Kasumi-1 (cell line): ENCODE results near the gene C19orf85.
A peak's percentile ranks its signal among the peaks of the same experiment; 100 is the strongest.

Experiments used
- DNase-seq, 2 experiments: peaks; one replicate each; lab custom pipeline; 2025; lab: John Stamatoyannopoulos, UW

Gene C19orf85

DNA sequence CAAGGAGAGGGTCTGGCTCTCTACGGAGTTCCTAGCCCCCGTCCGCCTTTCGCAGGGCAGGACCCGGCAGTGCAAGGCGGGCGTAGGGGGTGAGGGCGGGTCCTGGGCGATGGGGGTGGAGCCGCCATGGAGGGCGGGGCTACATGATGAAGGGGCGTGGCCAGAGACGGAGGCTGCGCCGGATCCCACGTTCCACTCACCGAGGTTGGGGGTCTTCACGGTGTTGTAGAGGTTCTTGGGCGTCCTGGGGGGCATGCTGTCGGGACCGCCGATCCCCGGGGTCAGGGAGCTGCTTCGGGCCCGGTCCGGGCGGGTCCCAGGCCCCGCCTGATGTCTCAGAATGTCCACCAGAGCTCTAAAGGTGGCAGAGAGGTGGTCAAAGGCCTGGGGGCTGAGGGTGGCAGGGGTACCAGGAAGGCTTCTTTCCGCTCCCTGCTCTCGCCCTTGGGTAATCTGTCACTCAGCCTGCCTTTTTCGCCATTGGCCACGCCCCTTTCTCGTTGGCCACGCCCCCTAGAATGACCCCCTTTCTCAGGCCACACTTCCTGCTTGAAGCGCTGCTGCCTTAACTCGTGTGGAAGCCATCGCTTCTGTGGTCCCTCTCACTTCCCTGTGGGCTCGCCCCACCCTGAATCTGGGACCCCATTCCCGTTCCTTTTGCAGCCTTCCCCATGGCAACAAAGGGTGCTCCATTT lies 24.0 kb downstream of the C19orf85 start:
- no peak for DNase-seq

DNA sequence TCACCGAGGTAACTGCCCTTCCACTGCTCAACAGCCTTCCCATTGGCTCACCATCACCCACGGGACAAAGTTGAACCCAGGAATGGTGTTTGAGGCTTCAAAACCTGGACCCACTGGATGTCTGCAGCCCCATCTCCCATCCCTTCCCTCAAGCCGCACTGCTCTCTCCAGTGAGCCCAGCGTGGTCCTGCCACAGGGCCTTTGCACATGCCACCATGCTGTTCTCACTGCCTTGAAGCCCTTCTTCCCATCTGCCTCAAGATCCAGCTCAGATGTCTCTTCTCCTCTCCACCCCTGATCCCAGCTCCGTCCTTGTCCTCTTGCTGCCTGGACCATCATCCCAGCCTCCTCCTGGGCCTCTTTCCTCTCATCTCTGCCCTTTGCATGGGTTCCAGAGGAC lies 25.5 kb downstream of the C19orf85 start:
- no peak for DNase-seq

DNA sequence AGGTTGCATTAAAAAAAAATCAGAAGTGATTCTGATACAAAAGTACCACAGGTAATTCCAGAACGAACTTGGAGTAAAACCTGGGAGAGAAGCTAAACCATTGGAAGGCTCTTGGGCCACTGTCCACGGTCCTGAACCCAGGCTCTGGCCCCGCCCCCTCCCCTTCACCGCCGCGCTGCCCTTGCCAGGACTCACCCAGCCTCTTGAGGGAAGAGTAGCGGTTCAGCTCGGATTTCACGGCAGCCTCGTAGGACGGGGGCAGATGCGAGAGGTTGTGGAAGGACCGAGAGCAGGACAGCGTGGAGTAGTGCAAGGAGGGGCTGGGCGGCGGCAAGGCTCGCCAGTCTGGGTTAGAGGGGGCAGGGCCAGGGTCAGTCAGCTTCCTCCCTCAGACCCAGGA lies 27.1 kb downstream of the C19orf85 start:
- DNase-seq = peak; percentile 60 to 83

DNA sequence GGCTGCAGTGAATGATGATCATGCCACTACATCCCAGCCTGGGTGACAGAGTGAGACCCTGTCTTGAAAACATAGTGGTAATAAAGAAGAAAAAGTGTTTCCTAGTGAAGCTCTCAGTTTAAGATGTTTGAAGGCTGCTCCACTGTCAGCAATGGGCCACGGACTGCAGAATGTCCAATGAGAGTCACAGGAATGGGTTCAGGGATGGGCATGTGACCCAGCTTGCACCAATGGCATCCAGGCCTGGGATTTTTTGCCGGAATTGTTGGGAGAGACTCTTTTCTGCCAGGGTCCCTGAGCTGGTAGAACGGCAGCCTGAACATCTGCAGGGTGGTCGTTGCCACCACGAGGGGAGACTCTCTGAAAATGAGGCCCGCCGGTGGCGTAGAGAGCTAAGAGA lies 27.7 kb downstream of the C19orf85 start:
- DNase-seq = no peak

DNA sequence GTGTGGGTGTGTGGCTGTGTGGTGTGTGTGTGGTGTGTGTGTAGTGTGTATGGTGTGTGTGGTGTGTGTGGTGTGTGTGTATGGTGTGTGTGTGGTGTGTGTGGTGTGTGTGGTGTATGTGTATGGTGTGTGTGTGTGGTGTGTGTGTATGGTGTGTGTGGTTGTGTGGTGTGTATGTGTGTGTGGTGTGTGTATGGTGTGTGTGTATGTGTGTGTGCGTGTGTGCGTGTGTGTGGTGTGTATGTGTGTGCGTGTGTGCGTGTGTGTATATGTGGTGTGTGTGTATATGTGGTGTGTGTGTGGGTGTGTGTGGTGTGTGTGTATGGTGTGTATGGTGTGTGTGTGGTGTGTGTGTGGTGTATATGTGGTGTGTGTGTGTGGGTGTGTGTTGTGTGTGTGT lies 29.5 kb downstream of the C19orf85 start:
- no peak for DNase-seq

DNA sequence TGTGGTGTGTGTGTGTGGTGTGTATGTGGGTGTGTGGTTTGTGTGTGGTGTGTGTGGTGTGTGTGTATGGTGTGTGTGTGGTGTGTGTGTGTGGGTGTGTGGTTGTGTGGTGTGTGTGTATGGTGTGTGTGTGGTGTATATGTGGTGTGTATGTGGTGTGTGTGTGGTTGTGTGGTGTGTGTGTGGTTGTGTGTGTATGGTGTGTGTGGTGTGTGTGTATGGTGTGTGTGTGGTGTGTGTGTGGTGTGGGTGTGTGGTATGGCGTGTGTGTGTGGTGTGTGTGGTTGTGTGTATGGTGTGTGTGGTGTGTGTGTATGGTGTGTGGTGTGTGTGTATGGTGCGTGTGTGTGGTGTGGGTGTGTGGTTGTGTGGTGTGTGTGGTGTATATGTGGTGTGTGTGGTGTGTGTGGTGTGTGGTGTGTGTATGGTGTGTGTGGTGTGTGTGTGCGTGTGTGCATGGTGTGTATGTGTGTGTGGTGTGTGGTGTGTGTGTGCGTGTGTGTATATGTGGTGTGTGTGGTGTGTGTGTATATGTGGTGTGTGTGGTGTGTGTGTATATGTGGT lies 30.1 kb downstream of the C19orf85 start:
- DNase-seq = no peak

DNA sequence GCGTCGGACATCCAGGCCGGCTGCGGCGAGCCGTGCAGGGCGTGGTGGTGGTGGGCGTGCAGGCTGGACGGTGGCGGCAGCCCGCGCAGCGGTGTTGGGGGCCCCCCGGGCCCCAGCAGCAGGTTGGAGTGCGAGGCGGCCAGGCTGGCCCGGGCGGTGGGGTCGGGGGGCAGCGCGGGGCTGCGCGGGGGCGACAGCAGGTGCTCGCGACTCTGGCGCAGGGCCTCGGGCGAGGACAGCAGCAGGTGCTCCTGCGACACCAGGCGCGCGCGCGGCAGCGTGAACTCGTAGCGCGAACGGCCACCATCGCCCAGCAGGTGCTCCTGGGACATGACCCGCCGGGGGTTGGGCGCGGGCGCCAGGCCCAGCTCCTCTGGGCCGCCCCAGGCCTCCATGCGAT lies 31.3 kb downstream of the C19orf85 start:
- DNase-seq = no peak

DNA sequence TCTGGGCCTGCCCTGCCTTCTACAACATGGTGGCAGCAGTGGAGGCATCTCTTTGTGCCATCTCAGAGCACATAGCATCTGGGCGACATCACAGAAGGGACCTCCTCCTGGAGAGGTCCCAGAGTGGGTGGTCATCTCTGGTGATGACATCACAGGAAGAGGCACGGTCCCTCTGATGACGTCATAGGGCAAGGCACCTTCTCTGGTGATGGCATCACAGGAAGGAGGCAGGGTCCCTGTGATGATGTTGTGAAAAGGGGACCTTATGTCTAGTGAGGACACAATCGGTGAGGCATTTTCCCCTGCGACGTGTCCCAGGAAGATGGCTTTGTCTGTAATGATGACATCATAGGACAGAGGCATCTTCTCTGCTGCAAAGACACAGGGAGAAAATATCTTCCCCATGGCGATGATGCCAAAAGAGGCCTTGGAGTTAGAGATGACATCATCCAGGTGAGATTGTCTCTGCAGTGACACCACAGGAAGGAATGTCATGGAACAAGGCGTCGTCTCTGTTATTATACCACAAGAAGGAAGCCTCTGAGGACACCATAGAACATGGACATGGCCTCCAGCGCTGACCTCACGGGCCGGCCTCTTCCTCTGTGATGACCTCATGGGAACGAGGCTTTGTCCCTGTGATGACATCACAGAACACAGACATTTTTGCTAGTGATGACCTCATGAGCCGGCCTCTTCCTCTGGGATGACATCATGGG lies 32.2 kb downstream of the C19orf85 start:
- DNase-seq = no peak

DNA sequence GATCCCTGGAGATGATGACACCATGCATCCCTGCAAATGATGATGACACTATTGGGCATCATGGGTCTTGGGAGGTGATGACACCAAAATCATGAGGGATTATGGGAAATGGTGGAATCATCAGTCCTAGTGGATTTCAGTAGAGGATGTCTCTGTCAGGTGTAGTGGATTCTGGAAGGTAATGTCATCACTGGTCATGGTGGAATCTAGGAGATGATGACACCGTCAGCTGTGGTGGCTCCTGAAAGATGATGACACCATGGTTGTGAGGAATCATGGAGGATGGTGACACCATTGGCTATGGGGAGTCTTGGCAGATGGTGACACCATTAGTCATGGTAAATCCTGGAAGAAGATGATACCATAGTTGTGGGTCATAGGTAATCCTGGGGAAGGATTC lies 33.4 kb downstream of the C19orf85 start:
- DNase-seq = no peak

DNA sequence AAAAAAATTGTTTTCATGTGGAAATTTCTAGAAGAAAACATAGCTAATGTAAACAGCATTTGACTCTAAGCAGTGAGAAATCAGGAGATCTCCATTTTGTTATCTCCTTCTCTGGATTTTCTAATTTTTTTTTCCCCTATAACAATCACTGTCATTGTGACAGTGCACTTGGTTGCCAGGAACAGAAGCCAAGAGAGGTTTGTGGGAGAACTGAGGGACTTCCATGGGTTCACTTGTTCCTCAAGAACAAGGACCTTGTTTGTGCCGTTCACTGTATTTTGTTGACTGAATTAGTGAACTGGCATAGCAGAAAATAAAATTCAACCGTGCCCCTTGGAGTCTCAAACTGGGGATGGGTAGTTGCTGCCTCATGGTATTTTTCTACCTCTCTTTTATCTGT lies 38.5 kb downstream of the C19orf85 start:
- DNase-seq = no peak

DNA sequence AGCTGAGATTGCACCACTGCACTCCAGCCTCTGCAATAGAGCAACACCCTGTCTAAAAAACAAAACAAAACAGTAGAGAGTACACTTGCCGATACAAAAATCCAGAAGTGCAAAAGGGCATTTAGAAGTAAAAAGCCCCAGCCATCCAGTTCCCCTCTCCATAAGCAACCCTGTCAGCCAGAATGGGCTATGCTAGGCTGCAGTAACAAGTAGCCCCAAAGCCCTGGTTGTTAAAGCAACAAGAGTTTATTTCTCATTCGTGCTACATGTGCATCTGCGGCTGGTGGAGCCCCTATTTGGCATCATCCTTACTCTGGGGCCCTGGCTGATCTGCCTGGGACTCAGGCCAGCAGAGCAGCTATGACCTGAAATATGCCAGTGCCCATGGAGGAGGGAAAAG lies 40.0 kb downstream of the C19orf85 start:
- no peak for DNase-seq

DNA sequence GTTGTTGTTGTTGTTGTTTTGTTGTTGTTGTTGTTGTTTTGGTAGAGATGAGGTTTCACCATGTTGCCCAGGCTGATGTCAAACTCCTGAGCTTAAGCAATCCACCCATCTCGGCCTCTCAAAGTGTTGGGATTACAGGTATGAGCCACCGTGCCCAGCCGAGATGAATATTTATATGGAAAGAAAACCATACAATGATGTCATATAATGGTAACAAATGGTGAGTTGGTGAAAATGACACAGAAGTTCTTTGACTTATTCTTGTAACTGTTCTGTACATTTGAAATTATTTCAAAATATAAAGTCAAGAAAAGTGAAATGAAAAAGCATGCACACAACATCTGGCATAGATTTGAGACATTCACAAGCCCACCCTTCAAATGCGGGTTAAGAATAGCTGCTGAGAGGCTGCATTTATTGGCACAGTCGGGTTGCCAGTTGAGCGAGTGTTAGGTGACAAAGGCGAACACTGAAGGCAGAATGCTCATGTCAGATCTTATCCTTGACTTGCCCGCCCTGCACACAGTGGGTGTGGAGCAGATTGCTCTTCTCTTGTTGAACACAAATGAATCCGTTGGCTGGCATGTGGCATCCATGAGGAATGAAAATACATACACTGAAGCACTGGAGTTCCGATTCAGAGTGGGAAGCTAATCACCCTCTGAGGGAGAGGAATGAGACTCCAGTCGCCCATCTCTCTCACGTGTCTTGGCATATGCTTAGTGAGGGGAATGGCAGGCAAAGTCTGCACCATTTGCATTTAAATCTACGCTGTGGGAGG lies 41.1 kb downstream of the C19orf85 start:
- DNase-seq = no peak

DNA sequence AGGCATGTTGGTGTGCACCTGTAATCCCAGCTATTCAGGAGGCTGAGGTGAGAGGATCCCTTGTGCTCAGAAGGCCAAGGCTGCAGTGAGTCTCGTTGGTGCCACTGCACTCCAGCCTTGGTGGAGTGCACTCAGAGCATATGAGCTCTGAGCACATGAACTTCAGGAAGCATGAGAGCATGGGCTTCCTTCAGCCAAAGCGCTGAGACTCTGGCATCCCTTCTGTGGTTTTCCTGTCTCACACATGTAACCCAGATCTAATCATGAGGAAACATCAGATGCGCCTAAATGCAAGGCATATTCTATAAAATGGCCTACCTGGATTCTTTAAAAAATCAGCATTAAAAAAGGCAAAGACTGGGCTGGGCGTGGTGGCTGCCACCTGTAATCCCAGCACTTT lies 43.3 kb downstream of the C19orf85 start:
- DNase-seq = peak; percentile 83 to 90

DNA sequence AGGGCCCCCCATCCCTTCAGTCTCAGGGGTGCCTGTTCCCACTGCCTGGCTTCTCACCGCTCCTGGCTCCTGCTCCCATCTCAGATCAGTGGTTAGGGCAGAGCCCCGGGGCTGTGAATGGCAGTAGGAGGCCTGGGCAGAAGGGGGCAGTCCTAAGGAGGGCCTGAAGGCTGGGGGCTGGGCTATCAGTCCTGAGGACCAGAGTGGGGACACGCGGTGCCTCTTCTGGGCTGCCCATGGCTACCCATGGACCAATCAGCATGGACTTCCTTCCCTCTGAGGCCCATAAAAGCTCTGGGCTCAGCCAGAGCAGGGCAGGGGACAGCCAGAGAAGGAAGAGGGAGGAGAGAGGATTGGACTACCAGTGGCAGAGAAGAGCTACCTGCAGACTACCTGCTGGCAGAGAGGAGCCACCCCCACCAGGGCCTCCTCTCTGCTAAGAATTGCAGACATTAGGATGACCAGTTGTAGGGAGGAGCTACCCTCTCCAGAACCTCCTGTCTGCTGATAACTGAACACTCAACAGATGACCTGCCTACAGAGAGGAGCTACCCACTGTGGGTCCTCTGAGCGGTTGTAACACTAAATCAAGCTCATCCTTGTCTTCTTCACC lies 44.8 kb downstream of the C19orf85 start:
- DNase-seq = no peak

DNA sequence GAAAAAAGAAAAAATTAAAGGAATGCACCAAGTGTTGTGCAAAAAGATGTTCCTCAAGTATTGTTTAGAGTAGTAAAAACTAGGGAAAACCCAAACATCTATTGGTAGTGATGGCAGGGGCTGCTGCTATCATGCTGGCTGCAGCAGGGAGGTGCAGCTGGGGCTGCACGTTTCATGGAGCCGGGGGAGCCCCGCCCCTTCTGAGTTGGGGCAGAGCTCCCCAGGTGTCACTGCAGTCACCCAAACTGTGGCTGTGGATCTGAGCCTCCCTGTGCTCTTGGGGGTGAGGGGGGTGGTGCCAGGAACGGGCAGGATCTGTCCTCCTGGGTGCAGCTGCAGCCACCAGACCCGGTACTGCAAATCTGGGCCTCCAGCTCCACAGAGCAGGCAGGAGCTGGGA lies 45.4 kb downstream of the C19orf85 start:
- DNase-seq = no peak

DNA sequence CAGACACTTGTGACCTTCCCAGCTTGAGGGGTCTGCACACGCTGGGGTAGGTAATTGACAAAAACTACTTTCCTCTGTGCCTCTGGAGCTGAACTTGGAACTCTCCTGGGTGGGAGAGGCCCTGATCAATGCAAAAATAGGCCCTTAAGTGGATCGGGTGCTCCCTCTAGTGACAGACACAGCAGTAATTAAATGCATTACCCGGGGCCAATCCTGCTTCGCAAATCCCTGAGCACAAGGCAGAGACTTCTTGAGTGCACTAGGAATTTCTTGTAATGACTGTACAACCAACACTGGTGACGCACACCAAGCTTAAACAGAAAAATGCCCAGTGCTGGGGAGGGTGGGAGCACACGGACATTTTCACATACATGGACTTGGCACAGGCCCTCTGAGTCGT lies 46.4 kb downstream of the C19orf85 start:
- DNase-seq = peak; percentile 82 to 86
